Endothelial cell (in vitro differentiated cells): ENCODE measurements around the gene MUC3A. TPM values are rescaled to one million over a fixed set of nuclear protein-coding genes. Genes with fewer than 3 reads are reported as not detected.
"Not testable (repeated sequence)": the region's sequence is repeated elsewhere in the genome, so short reads cannot be mapped to it uniquely, and the experiment has no call there.

Experiments used
- DNase-seq: peaks from one replicate; pipeline ENCODE4 v3.0.0; 2021; ENCODE audit warnings: low spot score
- H3K27ac Mint-ChIP-seq: one replicate; pipeline ENCODE4 v1.8.0; 2021; ENCODE audit warnings: mixed read lengths, inconsistent platforms; ENCODE audit not compliant: unreplicated experiment
- H3K27me3 Mint-ChIP-seq: one replicate; pipeline ENCODE4 v1.8.0; 2021; ENCODE audit warnings: mild to moderate bottlenecking, moderate library complexity, mixed read lengths, inconsistent platforms; ENCODE audit not compliant: unreplicated experiment
- H3K36me3 Mint-ChIP-seq: one replicate; pipeline ENCODE4 v1.8.0; 2021; ENCODE audit warnings: mild to moderate bottlenecking, low read depth, mixed read lengths, inconsistent platforms; ENCODE audit not compliant: unreplicated experiment
- H3K4me1 Mint-ChIP-seq: one replicate; pipeline ENCODE4 v1.8.0; 2021; ENCODE audit warnings: mild to moderate bottlenecking, mixed read lengths, inconsistent platforms; ENCODE audit not compliant: unreplicated experiment
- H3K4me3 Mint-ChIP-seq: one replicate; pipeline ENCODE4 v1.8.0; 2021; ENCODE audit warnings: mild to moderate bottlenecking, mixed read lengths, inconsistent platforms; ENCODE audit not compliant: unreplicated experiment
- H3K9me3 Mint-ChIP-seq: one replicate; pipeline ENCODE4 v1.8.0; 2021; ENCODE audit warnings: mixed read lengths, inconsistent platforms; ENCODE audit not compliant: unreplicated experiment
- total RNA-seq: library from RNA; stranded (reverse); fragmentation: NEBNext Ultra II Directional; extraction: Animal tissue kit (Norgen Biotek cat#: 25700); gene quantifications from one replicate; pipeline ENCODE4 v1.2.1, GENCODE V29; 2021; ENCODE audit not compliant: unreplicated experiment
- TF ChIP-seq, protein P1 (sequence below): fragments of 200-600 bp; sonication (generic); IDR thresholded peaks from one replicate; pipeline ENCODE4 v1.5.0; 2021; ENCODE audit warnings: antibody characterized with exemption; ENCODE audit not compliant: unreplicated experiment

MUC3A gene
- total RNA-seq, 1 donor from 2014 or later, result 3.4 TPM

DNA sequence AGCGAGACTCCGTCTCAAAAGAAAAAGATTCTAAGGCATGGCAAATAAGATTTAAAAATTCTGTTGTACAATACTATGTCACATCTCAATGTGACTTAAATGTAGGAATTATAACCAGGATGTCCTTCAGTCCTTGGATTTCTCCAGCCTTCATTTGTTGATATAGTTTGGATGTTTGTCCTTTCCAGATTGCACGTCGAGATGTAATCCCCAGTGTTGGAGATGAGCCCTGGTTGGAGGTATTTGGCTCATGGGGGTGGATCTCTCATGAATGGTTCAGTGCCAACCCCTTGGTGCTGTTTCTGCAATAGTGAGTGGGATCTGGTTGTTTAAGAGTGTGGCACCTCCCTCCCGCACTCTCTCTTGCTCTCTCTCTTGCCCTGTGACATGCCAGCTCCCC, 40.8 kb upstream of the MUC3A start:
- TF ChIP-seq, protein P1, sequence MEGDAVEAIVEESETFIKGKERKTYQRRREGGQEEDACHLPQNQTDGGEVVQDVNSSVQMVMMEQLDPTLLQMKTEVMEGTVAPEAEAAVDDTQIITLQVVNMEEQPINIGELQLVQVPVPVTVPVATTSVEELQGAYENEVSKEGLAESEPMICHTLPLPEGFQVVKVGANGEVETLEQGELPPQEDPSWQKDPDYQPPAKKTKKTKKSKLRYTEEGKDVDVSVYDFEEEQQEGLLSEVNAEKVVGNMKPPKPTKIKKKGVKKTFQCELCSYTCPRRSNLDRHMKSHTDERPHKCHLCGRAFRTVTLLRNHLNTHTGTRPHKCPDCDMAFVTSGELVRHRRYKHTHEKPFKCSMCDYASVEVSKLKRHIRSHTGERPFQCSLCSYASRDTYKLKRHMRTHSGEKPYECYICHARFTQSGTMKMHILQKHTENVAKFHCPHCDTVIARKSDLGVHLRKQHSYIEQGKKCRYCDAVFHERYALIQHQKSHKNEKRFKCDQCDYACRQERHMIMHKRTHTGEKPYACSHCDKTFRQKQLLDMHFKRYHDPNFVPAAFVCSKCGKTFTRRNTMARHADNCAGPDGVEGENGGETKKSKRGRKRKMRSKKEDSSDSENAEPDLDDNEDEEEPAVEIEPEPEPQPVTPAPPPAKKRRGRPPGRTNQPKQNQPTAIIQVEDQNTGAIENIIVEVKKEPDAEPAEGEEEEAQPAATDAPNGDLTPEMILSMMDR, result no peak
- Mint-ChIP-seq H3K4me3 (no peak overlapping the region), H3K9me3 (no peaks in the 10 kb centered on the region), H3K36me3 (no peaks in the 10 kb centered on the region), H3K4me1 (no peaks in the 10 kb centered on the region), H3K27ac (no peak overlapping the region), H3K27me3 (peaks cover 1% of the 10 kb centered on the region)
- DNase-seq, result no peak

DNA sequence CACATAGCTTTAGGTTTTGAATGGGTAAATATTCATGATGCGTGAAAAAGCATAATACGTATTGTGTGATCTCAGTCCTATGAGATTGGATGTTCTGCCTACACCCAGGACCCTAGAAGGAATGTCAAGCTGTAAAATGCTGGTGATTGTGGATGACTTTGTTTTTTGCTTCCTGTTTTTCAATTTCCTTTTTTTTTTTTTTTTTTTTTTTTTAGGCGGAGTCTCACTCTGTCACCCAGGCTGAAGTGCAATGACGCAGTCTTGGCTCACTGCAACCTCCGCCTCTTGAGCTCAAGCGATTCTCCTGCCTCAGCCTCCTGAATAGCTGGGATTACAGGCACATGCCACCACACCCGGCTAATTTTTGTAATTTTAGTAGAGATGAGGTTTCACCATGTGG, 38.9 kb upstream of the MUC3A start:
- not testable (repeated sequence) for H3K27ac Mint-ChIP-seq, H3K27me3 Mint-ChIP-seq, H3K36me3 Mint-ChIP-seq, H3K4me1 Mint-ChIP-seq, DNase-seq, H3K9me3 Mint-ChIP-seq, H3K4me3 Mint-ChIP-seq

DNA sequence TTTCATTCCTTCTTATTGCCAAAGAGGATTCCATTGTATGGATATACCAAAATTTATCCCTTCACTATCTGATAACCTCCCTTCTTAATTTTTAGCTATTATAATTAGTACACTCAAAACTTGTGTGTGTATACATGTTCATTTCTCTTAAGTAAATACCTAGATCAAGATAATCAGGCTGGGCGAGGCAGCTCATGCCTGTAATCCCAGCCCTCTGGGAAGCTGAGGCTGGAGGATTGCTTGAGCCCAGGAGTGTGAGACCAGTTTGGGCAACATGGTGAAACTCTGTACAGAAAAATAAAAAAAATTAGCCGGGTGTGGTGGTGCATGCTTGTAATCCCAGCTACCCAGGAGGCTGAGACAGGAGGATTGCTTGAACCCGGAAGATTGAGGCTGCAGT, 37.9 kb upstream of the MUC3A start:
- Mint-ChIP-seq H3K4me1 (no peaks in the 10 kb centered on the region), H3K9me3 (no peaks in the 10 kb centered on the region), H3K36me3 (no peaks in the 10 kb centered on the region), H3K27ac (no peak overlapping the region), H3K4me3 (no peak overlapping the region), H3K27me3 (peaks cover 1% of the 10 kb centered on the region)
- no peak for DNase-seq
- TF ChIP-seq, protein P1, result no peak

DNA sequence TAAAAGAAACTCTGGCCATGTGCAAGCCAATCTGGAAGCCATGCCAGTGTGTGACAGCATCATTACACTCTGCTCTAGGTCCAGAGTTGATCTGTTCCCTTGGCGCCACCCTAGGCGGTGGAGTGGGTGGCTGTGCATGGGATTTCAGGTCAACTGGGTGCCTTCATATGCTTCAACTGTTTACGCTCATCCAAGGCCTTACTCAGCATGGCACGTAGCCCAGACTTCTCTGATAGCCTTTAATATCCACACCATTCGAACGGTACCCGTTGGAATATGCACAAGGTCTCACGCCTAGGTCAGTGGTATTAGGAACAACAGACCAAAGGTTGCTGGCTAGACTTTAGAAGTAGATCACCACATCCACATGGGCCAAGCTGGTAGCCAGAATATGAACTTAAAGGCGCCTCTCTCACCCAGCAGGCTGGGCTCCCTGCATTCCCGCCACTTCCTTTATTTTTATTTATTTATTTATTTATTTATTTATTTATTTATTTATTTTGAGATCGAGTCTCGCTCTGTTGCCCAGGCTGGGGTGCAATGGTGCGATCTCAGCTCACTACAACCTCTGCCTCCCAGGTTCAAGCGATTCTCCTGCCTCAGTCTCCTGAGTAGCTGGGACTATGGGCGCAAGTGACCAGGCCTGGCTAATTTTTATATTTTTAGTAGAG, 35.0 kb upstream of the MUC3A start:
- H3K9me3 Mint-ChIP-seq, result no peaks in the 10 kb centered on the region
- H3K4me3 Mint-ChIP-seq, result no peak overlapping the region
- DNase-seq, result no peak
- H3K36me3 Mint-ChIP-seq, result no peaks in the 10 kb centered on the region
- TF ChIP-seq, protein P1, result no peak
- H3K27ac Mint-ChIP-seq, result no peak overlapping the region
- no peaks in the 10 kb centered on the region for H3K4me1 Mint-ChIP-seq
- peaks cover 2% of the 10 kb centered on the region for H3K27me3 Mint-ChIP-seq

DNA sequence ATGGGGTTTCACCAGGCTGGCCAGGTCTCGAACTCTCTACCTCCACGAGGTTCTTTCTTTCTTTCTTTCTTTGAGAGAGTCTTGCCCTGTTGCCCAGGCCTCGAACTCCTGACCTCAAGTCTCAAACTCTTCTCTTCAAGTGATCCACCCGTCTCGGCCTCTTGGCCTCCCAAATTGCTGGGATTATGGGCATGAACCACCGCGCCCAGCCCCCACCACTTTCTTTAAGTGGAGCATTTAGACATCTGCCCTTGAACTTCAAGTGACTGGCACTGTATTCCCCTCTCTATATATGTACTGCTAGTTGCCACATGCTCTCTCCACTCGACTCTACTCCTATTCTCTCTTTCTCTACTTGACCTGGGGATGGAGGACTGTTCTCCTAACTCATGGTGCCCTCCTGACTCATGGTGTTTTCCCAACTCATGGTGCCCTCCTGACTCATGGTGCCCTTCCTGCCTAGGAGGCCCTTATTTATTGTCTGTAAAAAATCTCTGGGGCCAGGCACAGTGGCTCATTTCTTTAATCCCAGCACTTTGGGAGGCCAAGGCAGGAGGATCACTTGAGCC, 34.4 kb upstream of the MUC3A start:
- peaks cover 4% of the 10 kb centered on the region for H3K9me3 Mint-ChIP-seq
- no peak overlapping the region for H3K4me3 Mint-ChIP-seq
- no peaks in the 10 kb centered on the region for H3K4me1 Mint-ChIP-seq
- H3K27ac Mint-ChIP-seq, result no peak overlapping the region
- DNase-seq, result no peak
- H3K36me3 Mint-ChIP-seq, result no peaks in the 10 kb centered on the region
- H3K27me3 Mint-ChIP-seq, result peaks cover 2% of the 10 kb centered on the region
- TF ChIP-seq, protein P1, result no peak

DNA sequence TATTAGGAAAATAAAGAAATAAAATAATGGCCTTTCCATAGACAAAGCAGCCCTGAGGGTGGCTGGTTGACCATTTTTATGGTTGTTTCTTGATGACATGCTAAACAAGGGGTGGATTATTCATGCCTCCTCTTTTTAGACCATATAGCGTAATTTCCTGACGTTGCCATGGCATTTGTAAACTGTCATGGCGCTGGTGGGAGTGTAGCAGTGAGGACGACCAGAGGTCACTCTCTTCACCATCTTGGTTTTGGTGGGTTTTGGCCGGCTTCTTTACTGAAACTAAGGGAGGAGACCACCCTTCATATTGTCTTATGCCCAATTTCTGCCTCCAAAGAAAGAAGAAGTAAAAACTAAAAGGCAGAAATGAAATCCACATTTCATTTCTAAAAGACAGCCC, 30.0 kb upstream of the MUC3A start:
- not testable (repeated sequence) for DNase-seq, H3K9me3 Mint-ChIP-seq, H3K27ac Mint-ChIP-seq, H3K4me3 Mint-ChIP-seq, H3K27me3 Mint-ChIP-seq, H3K36me3 Mint-ChIP-seq, H3K4me1 Mint-ChIP-seq

DNA sequence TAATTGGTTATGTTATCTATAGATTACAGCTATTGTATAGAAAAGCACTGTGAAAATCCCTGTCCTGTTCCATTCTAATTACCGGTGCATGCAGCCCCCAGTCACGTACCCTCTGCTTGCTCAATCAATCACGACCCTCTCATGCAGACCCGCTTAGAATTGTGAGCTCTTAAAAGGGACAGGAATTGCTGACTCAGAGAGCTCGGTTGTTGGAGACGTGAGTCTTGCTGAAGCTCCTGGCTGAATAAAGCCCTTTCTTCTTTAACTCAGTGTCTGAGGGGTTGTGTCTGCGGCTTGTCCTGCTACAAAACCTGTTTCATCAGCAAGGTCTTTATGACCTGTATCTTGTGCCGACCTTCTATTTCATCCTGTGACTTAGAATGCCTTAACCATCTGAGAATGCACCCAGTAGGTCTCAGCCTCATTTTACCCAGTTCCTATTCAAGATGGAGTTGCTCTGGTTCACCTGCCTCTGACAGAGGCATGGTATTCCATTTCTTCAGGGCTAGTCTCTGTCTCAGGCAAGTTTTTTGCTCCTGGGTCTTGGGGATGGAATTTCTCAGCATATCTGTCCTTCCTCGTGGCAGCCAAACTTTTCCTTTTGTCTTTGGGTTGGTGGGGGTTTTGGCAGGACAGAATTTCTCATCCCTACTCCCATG, 29.4 kb upstream of the MUC3A start:
- not testable (repeated sequence) for H3K36me3 Mint-ChIP-seq, H3K27me3 Mint-ChIP-seq, H3K9me3 Mint-ChIP-seq, H3K4me3 Mint-ChIP-seq, DNase-seq, H3K27ac Mint-ChIP-seq, H3K4me1 Mint-ChIP-seq
